ENCODE results near the gene E2F8.

DNA sequence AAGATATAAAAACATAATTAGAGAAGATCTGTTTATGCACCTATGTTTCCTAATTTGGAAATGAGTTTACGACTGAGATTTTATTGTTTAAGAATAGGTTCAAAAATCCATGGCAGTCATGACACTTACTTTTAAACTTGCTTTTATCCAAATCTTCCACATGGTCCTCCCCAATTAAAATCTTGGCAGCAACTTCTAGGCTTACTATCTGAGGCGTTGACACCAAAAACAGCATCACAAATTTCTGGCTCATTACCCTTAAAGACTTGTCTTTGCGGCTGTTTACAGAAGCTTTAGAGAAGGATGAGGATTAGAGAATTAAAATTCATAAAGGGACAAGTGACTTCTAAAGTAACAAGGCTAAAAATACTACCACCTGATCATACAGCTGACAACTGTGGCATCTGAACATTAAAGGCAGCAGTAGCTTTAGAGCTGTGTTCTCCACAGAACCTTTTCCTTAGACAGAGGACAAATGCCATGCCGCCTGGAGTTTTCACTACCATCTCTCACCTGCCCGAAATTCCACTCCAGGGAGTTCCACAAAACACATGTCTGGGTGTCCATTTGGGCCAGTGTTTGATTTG is 6.4 kb downstream of the E2F8 start:
- TF ChIP-seq TCF12 (IDR thresholded peaks at IDR 0.05): no peak
- TF ChIP-seq, protein P1, sequence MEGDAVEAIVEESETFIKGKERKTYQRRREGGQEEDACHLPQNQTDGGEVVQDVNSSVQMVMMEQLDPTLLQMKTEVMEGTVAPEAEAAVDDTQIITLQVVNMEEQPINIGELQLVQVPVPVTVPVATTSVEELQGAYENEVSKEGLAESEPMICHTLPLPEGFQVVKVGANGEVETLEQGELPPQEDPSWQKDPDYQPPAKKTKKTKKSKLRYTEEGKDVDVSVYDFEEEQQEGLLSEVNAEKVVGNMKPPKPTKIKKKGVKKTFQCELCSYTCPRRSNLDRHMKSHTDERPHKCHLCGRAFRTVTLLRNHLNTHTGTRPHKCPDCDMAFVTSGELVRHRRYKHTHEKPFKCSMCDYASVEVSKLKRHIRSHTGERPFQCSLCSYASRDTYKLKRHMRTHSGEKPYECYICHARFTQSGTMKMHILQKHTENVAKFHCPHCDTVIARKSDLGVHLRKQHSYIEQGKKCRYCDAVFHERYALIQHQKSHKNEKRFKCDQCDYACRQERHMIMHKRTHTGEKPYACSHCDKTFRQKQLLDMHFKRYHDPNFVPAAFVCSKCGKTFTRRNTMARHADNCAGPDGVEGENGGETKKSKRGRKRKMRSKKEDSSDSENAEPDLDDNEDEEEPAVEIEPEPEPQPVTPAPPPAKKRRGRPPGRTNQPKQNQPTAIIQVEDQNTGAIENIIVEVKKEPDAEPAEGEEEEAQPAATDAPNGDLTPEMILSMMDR (IDR thresholded peaks at IDR 0.05): no peak
- no peak for TF ChIP-seq FOXJ3 (CRISPR knock-in tag; IDR thresholded peaks at IDR 0.05)
- TF ChIP-seq, protein P2, sequence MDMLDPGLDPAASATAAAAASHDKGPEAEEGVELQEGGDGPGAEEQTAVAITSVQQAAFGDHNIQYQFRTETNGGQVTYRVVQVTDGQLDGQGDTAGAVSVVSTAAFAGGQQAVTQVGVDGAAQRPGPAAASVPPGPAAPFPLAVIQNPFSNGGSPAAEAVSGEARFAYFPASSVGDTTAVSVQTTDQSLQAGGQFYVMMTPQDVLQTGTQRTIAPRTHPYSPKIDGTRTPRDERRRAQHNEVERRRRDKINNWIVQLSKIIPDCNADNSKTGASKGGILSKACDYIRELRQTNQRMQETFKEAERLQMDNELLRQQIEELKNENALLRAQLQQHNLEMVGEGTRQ (IDR thresholded peaks at IDR 0.05; ENCODE audit: borderline replicate concordance, low read depth, low read length): no peak
- no peak for TF ChIP-seq MXI1 (IDR thresholded peaks at IDR 0.05; ENCODE audit: low read depth, low read length)
- TF ChIP-seq EZH2phosphoT487 (IDR thresholded peaks at IDR 0.05; ENCODE audit: borderline replicate concordance, low read depth): no peak
- TF ChIP-seq RAD21 (IDR thresholded peaks at IDR 0.05; ENCODE audit: low read length): no peak
- TF ChIP-seq GABPA (IDR thresholded peaks at IDR 0.05; ENCODE audit: low read depth): no peak
- no peak for TF ChIP-seq RFX5 (IDR thresholded peaks at IDR 0.05; ENCODE audit: low read length)
- no peak for TF ChIP-seq EP300 (IDR thresholded peaks at IDR 0.05; ENCODE audit: borderline replicate concordance in 1 of 2, low read depth in 1 of 2, low read length in 1 of 2)
- TF ChIP-seq, protein P3, sequence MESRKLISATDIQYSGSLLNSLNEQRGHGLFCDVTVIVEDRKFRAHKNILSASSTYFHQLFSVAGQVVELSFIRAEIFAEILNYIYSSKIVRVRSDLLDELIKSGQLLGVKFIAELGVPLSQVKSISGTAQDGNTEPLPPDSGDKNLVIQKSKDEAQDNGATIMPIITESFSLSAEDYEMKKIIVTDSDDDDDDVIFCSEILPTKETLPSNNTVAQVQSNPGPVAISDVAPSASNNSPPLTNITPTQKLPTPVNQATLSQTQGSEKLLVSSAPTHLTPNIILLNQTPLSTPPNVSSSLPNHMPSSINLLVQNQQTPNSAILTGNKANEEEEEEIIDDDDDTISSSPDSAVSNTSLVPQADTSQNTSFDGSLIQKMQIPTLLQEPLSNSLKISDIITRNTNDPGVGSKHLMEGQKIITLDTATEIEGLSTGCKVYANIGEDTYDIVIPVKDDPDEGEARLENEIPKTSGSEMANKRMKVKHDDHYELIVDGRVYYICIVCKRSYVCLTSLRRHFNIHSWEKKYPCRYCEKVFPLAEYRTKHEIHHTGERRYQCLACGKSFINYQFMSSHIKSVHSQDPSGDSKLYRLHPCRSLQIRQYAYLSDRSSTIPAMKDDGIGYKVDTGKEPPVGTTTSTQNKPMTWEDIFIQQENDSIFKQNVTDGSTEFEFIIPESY (IDR thresholded peaks at IDR 0.05; ENCODE audit: borderline replicate concordance, low read depth): no peak
- no peak for TF ChIP-seq TAF1 (IDR thresholded peaks at IDR 0.05; ENCODE audit: borderline replicate concordance, low read depth, low read length)
- no peak for TF ChIP-seq MEF2A (IDR thresholded peaks at IDR 0.05; ENCODE audit: borderline replicate concordance, low read depth)
